ENCODE data around the gene ATAD3C.

ATAD3C gene

DNA sequence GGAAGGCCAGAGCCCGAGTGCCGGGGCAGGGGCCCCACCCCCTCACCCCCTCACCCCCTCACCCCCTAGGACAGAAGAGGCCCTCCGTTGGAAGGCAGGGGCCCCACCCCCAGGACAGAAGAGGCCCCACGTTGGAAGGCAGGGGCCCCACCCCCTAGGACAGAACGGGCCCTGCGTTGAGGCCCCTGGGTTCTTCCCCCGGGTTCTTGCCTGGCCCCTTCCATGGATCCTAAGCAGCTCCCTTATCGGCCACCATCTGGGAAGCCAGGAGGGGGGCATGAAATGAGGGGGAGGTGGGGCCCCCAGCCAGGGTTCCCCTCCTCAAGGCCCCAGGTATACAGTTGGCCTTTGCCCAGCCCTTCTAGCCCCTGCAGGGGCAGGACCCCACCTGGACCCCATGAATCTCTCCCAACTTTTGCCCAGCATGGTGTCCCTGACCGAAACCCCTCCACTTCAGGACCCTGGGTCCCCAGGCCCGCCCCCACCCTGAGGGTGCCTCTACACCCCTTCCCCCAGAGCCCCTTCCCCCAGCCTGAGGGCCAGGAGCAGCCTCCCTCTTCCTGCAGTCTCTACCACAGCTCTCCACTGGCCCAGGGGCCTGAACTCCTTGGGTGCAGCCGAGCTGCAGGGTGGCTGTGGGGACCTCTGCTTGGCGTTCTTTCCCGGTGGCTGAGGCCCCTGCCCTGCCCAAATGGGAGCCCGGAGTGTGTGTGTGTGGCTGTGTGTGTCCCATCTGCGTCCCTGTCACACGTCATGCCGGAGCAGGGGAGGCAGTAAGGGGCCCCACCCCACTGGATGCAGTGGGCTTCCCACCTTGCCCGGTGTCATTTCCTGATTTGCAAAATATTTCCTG lies 18.3 kb upstream of the ATAD3C start:
- no peak for DNase-seq (ENCODE audit: low spot score)

DNA sequence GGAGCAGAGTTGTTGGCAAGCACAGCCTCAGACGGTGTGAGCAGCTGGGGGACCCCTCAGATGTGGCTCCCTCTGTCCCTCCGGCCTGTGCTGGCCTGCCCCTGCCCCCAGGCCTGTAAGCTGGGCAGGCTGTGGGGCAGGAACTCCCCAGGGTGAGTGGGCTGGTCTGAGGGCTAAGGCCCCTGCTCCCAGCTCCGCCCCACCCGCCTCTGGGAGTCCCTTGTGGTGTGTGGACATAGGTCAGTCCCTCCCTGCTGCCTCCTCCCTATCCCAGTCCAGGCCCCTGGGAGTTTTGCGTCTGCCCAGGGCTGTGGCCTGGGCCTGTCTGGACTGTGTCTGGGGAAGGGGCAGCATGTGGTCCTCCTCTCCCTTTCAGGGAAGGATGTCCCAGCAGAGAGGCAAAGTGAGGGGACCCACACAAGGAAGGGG lies 17.6 kb upstream of the ATAD3C start:
- DNase-seq (ENCODE audit: low spot score): peak; percentile 66

- DNase-seq (ENCODE audit: low spot score): no peak
Measured at GRCh38 chr1:1432274-1432950, 17.1 kb upstream of the ATAD3C start.

GRCh38 chr1:1432951-1433803 lies 16.3 kb upstream of the ATAD3C start:
- no peak for DNase-seq (ENCODE audit: low spot score)

DNA sequence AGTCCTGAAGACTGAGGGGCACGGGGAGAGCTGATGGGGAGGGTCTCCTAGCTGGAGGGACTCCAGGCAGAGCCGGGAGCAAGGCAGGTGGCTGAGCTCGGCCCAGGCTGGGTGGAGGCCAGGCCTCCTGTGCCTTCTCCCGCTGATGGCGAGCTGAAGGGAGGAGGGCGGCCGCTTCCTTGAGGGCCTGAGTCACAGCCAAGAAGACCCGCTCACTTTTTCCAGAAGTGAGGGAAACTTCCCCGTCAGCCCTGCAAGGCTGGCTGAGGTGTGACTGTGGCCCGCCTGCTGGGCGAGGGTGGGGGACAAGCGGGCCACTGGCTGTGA lies 15.7 kb upstream of the ATAD3C start:
- no peak for DNase-seq (ENCODE audit: low spot score)

- no peak for DNase-seq (ENCODE audit: low spot score)
Measured at GRCh38 chr1:1434131-1434823, 15.2 kb upstream of the ATAD3C start.

DNA sequence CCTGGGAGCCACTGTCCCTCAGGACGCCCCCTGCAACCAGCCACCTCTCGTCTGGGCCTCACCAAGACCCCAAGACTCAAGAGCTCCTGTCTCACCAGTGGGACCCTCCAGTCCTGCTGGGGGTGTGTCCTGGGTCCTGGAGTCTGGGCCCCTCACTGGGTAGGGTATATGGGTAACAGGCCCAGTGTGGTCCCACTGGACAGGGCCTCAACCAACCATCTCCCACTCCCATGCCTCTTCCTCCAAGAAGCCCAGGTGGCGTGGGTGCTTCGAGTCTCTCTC lies 14.7 kb upstream of the ATAD3C start:
- DNase-seq (ENCODE audit: low spot score): no peak

DNA sequence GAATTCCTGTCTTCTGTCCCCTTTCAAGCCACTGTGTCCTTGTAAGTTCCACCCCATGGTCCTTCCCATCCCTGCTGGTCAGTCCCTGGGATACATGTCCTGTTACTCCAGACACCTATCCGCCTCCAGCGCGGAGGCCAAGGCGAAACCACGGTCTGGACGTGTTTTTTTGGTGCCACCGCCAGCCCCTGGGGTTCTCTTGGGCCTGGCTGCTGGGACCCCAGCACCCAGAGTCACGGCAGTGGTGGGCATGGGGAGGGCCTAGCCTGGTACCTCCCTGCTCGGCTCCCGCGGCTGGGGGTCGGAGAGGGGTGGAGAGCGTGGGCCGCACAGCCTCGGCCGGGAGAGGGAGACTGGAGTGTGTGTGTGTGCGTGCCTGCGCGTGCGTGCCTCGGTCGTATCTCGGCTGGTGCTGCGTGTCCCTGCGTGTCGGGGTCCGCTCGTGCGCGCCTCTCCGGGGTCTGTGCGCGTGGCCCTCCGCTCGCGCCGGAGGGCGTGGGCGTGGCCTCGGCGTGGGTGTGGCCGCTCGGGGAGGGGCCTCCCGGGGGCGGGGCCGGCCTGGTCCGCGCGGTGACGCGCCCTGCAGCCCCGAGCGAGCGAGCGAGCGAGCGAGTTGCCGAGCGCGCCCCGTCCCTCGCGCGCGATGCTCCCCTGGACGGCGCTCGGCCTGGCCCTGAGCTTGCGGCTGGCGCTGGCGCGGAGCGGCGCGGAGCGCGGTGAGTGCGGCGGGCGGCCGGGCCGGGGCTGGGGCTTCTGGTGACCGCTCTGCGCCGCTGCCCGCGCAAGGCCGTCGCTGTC lies 14.2 kb upstream of the ATAD3C start, which contains the start of gene VWA1:
TSS of gene VWA1 (plus strand) at position 585 of the 798 bp plus-strand sequence. CDS start at position 644, 59 bp downstream.
- no peak for DNase-seq (ENCODE audit: low spot score)

DNA sequence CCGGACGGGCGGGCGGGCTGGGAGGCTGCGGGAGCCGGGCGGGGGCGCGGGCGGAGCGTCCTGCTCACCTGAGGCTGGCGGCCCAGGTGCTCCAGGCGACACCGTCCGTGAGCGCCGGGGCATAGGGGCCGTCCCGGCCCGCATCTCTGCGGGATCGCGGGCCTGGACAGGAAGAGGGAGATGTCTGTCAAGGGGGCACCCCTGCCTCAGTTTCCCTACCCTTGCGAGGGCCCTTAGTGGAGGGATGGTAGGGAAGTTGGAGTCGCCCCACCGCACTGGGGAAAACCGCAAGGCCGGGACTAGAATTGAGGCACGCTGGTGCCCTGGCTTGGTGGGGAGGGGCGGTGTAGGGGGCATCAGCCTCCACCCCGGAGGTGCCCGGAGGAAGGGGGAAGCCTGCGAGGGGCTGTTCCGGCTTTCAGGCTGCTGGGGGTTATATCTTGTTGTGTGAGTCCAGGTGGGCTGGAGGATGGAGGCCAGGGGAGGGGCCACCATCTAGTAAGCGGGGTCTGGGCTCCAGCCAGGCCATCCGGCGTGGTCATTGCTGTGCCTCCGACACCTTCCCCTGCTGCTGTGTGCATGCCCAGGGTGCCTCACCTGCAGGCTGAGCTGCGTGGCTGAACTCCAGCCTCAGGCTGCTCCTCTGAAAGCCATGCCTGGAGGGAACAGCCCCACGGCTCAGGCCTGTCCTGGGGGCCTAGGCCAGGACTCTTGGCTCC lies 13.4 kb upstream of the ATAD3C start:
- no peak for DNase-seq (ENCODE audit: low spot score)

GRCh38 chr1:1436630-1437032 lies 12.9 kb upstream of the ATAD3C start:
- no peak for DNase-seq (ENCODE audit: low spot score)

GRCh38 chr1:1437033-1437903 lies 12.2 kb upstream of the ATAD3C start:
- DNase-seq (ENCODE audit: low spot score): no peak

GRCh38 chr1:1437904-1438376 lies 11.5 kb upstream of the ATAD3C start:
- no peak for DNase-seq (ENCODE audit: low spot score)

- DNase-seq (ENCODE audit: low spot score): no peak
Measured at GRCh38 chr1:1438531-1439381, 10.7 kb upstream of the ATAD3C start.

- no peak for DNase-seq (ENCODE audit: low spot score)
Measured at GRCh38 chr1:1439546-1440261, 9.8 kb upstream of the ATAD3C start.

- DNase-seq (ENCODE audit: low spot score): no peak
Measured at GRCh38 chr1:1440262-1441001, 9.1 kb upstream of the ATAD3C start.

DNA sequence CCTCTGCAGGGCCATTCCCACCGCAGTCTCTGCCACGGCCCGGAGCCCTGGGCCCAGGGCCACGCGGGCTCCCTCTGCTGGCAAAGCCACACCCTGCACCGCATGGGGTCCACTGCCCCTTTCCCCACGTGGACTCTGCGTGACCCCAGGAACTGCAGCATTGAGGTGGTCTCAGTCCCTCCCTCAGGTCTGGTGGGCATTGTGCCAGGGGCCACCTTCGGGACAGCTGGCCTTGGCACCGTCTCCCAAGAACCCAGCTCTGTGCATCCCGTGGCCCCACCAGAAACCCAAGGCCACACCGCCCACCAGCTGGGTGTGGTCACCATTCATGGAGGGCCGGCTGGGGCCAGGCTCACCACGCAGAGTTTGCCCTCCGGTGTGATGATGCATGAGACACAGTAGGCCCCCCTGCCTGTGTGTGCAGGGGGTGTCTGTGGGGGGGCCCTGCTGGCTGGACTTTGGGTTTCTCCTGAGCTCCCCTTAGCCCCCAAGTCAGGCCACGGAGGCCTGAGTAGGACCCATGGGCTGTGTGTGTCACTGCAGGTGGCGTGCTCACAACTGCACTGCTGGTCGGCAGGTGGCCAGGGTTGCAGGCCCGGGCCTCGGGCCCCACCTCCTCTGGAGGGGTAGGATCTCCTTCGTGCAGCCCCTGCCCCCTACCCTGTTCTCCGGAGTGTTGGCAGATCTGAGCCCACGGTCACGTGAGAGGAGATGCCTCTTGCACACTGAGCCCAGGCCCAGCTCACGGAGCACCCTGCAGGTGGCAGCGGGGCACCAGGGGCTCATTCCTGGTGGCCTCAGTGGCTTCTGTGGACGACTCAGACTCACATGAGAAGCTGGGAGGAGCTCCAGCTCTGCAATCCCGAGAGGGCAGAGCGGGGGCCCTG lies 8.2 kb upstream of the ATAD3C start:
- DNase-seq (ENCODE audit: low spot score): no peak
